Activated CD4-positive, alpha-beta T cell treated with anti-CD3 and anti-CD28 coated beads for 24 hours (primary cell): ENCODE results near the gene CSGALNACT2.

Source experiments
- DNase-seq, 2 donors: peaks; one replicate each; pipeline ENCODE4 v3.0.0-alpha.2; 2020; ENCODE audit warnings: low read depth in 2 of 2

CSGALNACT2 gene

DNA sequence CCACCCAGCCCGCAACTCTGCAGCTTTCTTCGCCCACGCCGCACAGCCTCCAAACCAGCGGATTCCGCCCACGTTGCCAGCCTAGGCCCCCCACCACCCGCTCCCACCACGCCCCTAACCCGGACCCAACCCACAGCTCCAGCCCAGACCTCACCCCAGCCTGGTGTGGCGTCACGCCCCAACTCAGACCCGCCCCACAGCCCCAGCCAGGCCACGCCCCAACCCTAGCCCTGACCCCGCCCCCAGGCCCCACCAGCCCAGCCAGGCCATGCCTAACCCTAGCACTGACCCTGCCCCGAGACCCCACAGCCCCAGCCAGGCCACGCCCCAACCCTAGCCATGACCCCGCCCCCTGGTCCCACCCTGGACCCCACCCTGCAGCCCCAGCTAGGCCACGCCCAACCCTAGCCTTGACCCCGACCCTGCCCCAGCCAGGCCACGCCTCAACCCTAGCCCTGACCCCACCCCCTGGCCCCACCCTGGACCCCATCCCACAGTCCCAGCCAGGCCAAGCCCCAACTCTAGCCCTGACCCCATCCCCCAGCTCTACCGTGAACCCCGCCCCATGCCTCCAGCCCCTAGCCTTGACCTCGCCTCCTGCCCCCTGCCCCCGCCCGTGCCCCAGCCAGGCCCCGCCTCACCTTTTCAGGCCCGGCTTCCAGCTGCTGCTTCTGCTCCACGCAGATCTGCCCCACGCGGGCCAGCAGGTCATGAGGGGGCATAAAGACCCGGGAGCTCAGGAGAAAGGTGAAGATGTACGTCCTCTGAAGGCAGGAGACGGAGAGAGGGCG lies 64.6 kb downstream of the CSGALNACT2 start:
- peak in 1 of 2 donors; percentile 24 for DNase-seq

GRCh38 chr10:43203448-43204041 lies 65.3 kb downstream of the CSGALNACT2 start:
- no peak for DNase-seq

GRCh38 chr10:43204042-43204942 lies 66.0 kb downstream of the CSGALNACT2 start:
- DNase-seq = no peak

DNA sequence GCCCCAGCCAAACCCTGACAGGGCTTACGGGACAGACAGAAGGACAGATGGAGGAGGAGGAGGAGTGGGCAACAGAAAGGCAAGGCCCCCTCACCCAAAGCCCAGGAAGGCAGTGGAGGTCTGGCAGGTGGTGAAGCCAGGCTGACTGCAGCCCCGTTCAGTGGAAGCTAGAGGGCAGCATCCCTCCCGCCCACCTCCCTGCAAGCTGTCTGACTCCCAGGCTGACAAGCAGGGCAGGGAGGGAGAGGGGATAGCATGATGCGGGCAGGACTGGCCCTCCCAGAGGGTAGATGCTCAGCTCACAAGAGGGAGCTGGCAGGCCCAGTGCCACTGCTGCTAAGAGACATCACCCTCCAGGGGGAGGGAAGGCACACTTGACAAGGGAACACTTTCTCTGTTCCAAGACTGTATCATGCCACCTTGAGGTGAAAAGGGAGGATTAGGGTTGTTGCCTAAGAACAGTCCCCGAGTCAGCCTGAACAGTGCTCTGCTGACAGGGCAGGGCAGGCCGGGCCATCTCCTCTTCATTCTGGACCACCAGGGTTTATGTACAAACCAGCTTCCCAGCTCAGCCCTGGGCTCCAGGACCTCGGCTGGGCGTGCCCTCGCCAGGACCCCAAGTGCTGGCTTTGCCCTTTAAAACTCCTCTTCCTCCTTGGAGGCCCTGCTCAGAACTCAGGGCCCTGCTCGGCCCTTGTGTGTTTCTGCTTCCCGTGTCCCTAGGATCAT lies 66.9 kb downstream of the CSGALNACT2 start:
- DNase-seq = peak; percentile 31 to 38

GRCh38 chr10:43205681-43206390 lies 67.6 kb downstream of the CSGALNACT2 start:
- no peak for DNase-seq

DNA sequence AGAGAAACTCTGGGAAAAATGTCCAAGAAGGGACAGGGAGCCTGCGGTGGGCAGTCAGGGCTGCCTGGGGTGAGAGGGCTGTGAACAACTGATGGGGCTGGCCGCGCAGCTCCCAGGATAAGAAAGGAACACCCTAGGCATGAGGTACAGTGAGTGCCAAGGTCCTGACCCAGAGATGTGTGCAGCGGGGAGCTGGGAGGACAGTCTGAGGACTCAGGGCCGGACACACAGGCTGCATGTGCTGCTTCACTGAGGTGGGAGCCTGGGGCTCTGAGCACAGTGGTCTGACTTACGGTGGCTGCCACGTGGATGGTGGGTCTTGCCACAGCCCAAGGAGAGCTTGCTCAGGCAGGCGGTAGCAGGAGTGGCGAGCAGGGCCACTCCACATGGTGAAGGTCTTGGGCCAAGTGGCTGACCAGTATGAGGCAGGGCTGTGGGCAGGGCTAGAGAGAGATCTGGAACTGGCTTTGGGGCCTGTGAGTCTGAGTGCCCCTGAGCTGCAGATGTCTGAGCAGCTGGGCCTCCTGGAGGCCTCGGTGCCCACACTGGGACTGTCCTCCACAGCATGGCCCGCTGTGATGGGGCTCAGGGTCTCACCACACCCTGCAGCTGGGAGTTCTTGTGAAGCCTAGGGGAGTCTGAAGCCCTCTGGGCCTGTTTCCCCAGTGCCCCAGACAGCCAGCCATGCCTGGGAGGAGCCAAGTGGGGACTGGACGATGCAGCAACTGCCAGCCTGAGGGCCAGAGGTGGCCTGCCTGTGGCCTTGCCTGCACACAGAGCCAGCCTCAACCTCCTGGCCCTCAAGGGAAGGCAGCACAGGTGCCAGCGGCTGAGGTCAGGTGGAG lies 68.4 kb downstream of the CSGALNACT2 start:
- DNase-seq = no peak

DNA sequence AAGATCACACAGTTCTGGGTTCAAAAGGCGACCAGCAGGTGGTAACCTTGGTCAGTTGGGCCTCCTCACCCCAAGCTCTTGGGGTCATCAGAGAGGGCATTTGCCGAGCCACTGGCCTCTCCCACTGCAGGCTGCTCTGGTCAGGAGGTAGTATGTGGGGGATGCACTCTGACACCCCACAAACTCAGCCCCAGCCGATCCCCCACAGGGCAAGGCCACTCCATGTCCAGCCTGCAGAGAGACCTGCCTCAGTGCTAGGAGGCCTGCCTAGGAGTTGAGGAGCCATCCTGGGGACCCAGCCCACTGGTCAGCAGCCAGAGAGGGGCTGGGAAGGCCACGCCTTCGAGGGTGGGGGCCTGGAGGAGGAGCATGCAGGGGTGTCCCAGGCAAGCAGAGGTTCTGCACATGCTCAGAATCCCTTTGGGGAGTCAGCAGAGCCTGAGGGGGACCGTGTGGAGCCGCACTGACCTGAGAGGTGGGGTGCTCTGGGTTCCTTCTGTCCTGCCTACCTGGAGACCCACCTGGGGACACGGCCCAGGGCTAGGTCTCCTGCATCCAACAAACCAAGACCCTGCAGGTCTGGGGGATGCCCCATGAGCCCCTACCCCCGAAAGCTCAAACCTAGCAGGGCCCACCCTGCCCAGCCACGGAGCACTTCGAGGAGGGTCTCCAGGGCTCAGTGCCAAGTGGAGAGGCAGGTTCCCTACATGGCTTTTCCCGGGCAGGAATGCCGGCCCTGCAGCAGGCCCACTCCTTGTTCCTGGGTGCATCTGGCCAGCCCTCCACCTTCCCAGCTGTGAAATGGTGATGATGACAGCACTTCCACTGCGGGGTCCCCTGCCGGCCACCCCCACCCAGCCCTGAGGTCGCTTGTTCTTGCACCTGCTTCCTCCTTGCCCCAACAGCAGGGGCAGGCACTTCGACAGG lies 70.2 kb downstream of the CSGALNACT2 start:
- DNase-seq = no peak

DNA sequence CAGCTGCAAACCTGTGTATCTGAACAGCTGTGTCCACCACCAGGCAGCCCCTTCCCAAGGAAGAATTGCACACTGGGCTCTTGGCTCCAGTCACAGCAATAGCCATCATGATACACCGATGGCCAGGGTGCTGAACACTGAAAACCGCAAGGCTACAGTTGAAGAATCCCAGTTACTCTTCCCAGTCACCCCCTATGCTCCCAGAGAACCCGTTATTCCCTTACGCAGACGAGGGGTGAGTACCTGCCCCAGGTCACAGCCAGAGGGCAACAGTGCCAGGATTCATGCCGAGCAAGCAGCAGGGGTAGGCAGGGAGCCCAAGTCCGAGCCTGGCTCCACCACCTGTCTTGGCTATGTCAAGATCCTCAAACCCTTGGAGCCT lies 70.8 kb downstream of the CSGALNACT2 start:
- no peak for DNase-seq

DNA sequence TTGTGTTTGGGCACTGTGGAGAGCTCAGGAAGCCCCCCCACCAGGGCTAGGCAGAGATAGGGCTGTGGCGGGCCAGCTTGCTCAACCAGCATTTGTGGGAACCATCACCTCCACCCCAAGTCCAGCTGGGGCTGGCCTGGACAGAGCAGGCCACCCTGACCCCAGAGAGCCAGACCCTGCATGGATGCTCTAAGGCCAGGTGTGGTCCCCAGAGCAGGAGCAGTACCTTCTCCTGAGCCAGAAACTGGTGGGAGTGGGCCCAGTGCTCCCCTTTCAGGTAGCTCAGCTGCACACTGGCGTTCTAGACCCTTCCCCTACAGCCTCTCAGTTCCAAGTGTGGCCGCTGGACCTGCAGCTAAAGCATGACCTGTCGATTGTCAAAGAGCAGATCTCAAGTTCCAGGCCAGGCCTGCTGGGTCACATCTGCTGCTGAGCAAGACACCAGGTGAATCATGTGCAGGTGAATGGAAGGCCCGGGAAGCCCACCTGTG lies 71.5 kb downstream of the CSGALNACT2 start:
- no peak for DNase-seq

DNA sequence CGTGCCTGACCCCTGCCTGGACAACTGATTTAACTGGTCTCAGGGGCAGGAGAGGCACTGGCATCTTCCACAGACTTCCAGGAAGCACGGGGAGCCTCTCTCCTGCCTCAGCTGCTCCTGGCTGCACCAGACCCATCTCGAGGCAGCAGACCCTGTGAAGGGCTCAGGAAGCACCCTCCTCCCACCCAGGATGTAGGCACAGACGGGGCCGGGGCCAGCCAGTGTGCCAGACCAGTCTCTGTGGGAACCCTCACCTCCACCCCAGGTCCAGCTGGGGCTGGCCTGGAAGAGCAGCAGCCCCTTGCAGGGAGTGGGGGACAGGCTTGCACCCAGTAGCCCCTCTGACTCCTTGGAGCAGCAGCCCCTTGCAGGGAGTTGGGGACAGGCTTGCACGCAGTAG lies 72.3 kb downstream of the CSGALNACT2 start:
- DNase-seq = no peak

- no peak for DNase-seq
These were observed 72.8 kb downstream of the CSGALNACT2 start for GRCh38 chr10:43211030-43211429.

- no peak for DNase-seq
These were observed 73.3 kb downstream of the CSGALNACT2 start for GRCh38 chr10:43211431-43212042.

- DNase-seq = no peak
These were observed 73.9 kb downstream of the CSGALNACT2 start for GRCh38 chr10:43212043-43212721.

DNA sequence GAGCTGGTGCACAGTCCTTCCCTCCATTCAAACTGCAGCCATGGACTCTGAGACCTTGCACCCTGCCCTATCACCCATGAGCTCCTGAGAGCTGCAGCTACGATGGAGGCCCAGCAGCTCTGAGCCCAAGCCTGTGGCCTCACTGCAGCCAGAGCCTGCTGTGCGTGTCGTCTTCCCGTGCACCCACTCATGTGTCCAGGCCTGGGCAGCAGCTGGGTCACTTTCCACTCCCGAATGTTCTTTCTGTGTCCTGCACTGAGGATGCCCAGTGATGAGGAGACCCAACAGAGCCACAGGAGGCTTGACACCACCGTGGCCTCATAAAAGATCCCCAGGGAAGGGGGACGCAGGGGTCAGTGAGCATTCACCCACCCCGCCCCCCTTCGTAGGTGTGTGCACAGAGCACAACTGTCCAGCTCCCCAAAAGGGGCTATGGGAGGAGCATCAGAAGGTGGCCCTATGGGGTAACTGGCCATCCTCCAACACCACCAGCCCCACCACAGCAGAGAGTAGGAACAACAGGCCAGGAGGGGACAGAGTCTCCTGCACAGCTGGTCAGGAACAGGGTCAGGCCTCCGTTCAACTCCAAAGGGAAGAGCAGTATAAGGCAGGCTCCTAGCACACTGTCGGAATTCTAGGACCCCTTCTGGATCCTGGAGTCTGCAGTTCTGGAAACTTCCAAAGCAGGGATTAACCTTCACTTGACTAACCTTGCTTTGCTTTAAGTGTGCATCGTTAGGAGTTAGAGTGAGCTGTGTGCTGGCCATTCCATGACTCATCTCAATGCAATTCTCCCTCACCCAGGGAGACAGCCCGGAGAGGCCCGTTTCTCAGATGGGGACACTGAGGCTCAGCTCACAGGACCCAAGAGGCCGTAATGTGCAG lies 76.1 kb downstream of the CSGALNACT2 start:
- DNase-seq = no peak

GRCh38 chr10:43214956-43215561 lies 76.8 kb downstream of the CSGALNACT2 start:
- no peak for DNase-seq

GRCh38 chr10:43215758-43216455 lies 77.7 kb downstream of the CSGALNACT2 start:
- DNase-seq = no peak
